ENCODE results near the gene KRTAP3-2. TPM values are rescaled to one million over a fixed set of nuclear protein-coding genes. Genes with fewer than 3 reads are reported as not detected.

Gene KRTAP3-2
- total RNA-seq, 4 donors from 2014 or later = not detected

GRCh38 chr17:41013606-41014005, 13.9 kb upstream of the KRTAP3-2 start:
- Histone ChIP-seq H3K9me3 (no peaks in the 10 kb centered on the region), H3K27ac (replicated peaks in 1 of 4) (no peak overlapping the region), H3K4me1 (no peaks in the 10 kb centered on the region), H3K27me3 (peaks cover 0 to 6% (median 0%) of the 10 kb centered on the region in 4 donors), H3K4me3 (no peak overlapping the region), H3K36me3 (no peaks in the 10 kb centered on the region)
- intact Hi-C loops (cut with DNase I) = no loop called here
- 33% methylated on average over 1 of the region's 1 CpG for WGBS
- no peak for DNase-seq (ENCODE audit: extremely low spot score)
- TF ChIP-seq POLR2A (IDR thresholded peaks at IDR 0.05; ENCODE audit: low read depth) (no peak), CTCF (IDR thresholded peaks at IDR 0.05) (no peak), EP300 (IDR thresholded peaks at IDR 0.05) (no peak), POLR2AphosphoS5 (IDR thresholded peaks at IDR 0.05) (no peak)

GRCh38 chr17:41013181-41013580, 13.5 kb upstream of the KRTAP3-2 start:
- intact Hi-C loops (cut with DNase I) = no loop called here
- Histone ChIP-seq H3K27me3 (peaks cover 0 to 6% (median 0%) of the 10 kb centered on the region in 4 donors), H3K36me3 (no peaks in the 10 kb centered on the region), H3K4me3 (no peak overlapping the region), H3K4me1 (no peaks in the 10 kb centered on the region), H3K27ac (replicated peaks in 1 of 4) (no peak overlapping the region), H3K9me3 (no peaks in the 10 kb centered on the region)
- no peak for DNase-seq (ENCODE audit: extremely low spot score)
- WGBS = 72% methylated on average over 3 of the region's 3 CpGs
- no peak for TF ChIP-seq EP300 (IDR thresholded peaks at IDR 0.05)
- no peak for TF ChIP-seq CTCF (IDR thresholded peaks at IDR 0.05)
- no peak for TF ChIP-seq POLR2AphosphoS5 (IDR thresholded peaks at IDR 0.05)
- TF ChIP-seq POLR2A (IDR thresholded peaks at IDR 0.05; ENCODE audit: low read depth) = no peak

DNA sequence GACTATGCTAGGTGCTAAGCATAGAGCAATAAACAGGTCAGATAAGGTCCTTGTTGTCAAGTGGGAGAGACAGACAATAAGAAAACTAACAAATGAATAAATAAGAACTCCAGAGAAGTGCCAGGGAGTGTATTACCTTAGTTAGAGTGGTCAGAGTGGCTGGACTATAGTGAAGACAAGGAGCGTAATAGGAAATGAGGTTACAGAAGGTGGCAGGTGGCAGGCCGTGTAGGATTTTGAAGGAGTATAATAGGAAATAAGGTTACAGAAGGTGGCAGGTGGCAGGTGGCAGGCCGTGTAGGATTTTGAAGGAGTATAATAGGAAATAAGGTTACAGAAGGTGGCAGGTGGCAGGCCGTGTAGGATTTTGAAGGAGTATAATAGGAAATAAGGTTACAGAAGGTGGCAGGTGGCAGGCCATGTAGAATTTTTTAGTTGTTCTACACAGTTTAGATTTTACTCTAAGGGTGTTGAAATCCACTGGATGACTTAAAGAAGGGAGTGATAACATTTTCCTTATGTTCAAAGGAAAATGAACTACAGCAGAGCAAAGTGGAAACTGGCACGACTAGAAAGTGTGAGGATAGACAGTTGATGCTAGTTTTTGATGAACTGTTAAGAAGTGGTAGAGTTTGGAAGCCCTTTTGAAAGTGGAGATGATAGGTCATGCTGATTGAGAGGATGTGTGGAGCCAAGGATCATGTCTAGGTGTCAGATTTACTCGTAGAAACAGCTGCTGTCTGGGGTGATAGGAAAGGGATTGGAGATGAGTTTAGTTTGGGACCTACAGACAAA, 12.8 kb upstream of the KRTAP3-2 start:
- no peaks in the 10 kb centered on the region for H3K4me1 ChIP-seq
- H3K9me3 ChIP-seq = no peaks in the 10 kb centered on the region
- no peak overlapping the region for H3K27ac ChIP-seq (replicated peaks in 1 of 4)
- peaks cover 0 to 6% (median 0%) of the 10 kb centered on the region in 4 donors for H3K27me3 ChIP-seq
- intact Hi-C loops (cut with DNase I) = no loop called here
- H3K4me3 ChIP-seq = no peak overlapping the region
- WGBS = 68% methylated on average over 6 of the region's 6 CpGs
- TF ChIP-seq POLR2AphosphoS5 (IDR thresholded peaks at IDR 0.05) (no peak), POLR2A (IDR thresholded peaks at IDR 0.05; ENCODE audit: low read depth) (no peak), EP300 (IDR thresholded peaks at IDR 0.05) (no peak), CTCF (IDR thresholded peaks at IDR 0.05) (no peak)
- H3K36me3 ChIP-seq = no peaks in the 10 kb centered on the region
- DNase-seq (ENCODE audit: extremely low spot score) = no peak

DNA sequence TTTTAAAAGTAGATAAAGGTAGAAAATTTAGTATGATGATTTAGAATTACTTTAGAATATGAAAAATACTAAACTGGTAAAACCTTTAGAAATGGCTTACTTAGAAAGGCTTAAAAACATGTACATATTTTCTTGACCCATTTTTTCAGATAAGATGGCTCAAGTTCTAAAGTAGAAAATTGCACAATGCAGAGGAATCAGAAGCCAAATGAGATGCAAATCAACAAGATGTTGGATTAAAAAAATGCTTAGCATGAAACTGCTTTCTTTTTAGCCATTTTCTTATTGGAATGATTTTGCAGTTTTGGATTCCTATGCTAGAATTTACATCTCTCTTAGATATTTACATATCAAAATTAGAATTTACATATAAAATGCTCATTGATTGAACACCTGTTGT, 10.7 kb upstream of the KRTAP3-2 start:
- Histone ChIP-seq H3K27me3 (peaks cover 0 to 6% (median 0%) of the 10 kb centered on the region in 4 donors), H3K4me3 (no peak overlapping the region), H3K36me3 (no peaks in the 10 kb centered on the region), H3K9me3 (no peaks in the 10 kb centered on the region), H3K4me1 (no peaks in the 10 kb centered on the region), H3K27ac (replicated peaks in 1 of 4) (no peak overlapping the region)
- intact Hi-C loops (cut with DNase I) = no loop called here
- TF ChIP-seq CTCF (IDR thresholded peaks at IDR 0.05) (no peak), EP300 (IDR thresholded peaks at IDR 0.05) (no peak), POLR2A (IDR thresholded peaks at IDR 0.05; ENCODE audit: low read depth) (no peak), POLR2AphosphoS5 (IDR thresholded peaks at IDR 0.05) (no peak)
- no peak for DNase-seq (ENCODE audit: extremely low spot score)

All from esophagus muscularis mucosa (tissue), 4 donors.